Lower lobe of right lung (tissue), 2 donors: Measurements from ENCODE around the gene OR51B6. TPM values are rescaled to one million over a fixed set of nuclear protein-coding genes. Genes with fewer than 3 reads are reported as not detected.

ENCODE experiments used
- ATAC-seq, 2 donors: fragments of 200-7000 bp; cut with Tn5 transposase; one replicate each; pipeline ENCODE4 v1.9.1; 2020 to 2022; ENCODE audit warnings: mild to moderate bottlenecking in 2 of 2, moderate library complexity in 2 of 2
- DNase-seq: peaks from one replicate; pipeline ENCODE4 v3.0.0-alpha.2; 2020
- H3K27ac ChIP-seq: fragments of 200-600 bp; one replicate; pipeline ENCODE4 v1.8.0; 2022
- H3K27me3 ChIP-seq: fragments of 200-600 bp; one replicate; pipeline ENCODE4 v1.8.0; 2022; ENCODE audit warnings: low read depth
- H3K36me3 ChIP-seq: fragments of 200-600 bp; one replicate; pipeline ENCODE4 v1.8.0; 2022; ENCODE audit warnings: mild to moderate bottlenecking
- H3K4me1 ChIP-seq: fragments of 200-600 bp; one replicate; pipeline ENCODE4 v1.8.0; 2022
- H3K4me3 ChIP-seq: fragments of 200-600 bp; one replicate; pipeline ENCODE4 v1.8.0; 2022; ENCODE audit warnings: mild to moderate bottlenecking
- H3K9me3 ChIP-seq: fragments of 200-600 bp; one replicate; pipeline ENCODE4 v1.8.0; 2022
- intact Hi-C: fragments of 100-400 bp; cut with DNase I; formaldehyde crosslinking; loops from one replicate; pipeline ENCODE4 v1.11.0; 2022
- long read RNA-seq: library from polyadenylated mRNA; unstranded; transcript quantifications from one replicate; pipeline ENCODE4 v2.0.0, GENCODE V29; 2021
- total RNA-seq: library from RNA; stranded (reverse); fragmentation: NEBNext Ultra II Directional; extraction: Animal tissue kit (Norgen Biotek cat#: 25700); gene quantifications from one replicate; pipeline ENCODE4 v1.2.1, GENCODE V29; 2021
- TF ChIP-seq, protein P1 (sequence below): fragments of 200-600 bp; IDR thresholded peaks from one replicate; pipeline ENCODE4 v1.8.0; 2022; ENCODE audit warnings: antibody characterized with exemption, mild to moderate bottlenecking
- donor health status: DM: no; HTN: yes; CAD: no; lungs with severe emphysema.

The OR51B6 gene
- not detected for total RNA-seq
- long read RNA-seq: 0 reads

DNA sequence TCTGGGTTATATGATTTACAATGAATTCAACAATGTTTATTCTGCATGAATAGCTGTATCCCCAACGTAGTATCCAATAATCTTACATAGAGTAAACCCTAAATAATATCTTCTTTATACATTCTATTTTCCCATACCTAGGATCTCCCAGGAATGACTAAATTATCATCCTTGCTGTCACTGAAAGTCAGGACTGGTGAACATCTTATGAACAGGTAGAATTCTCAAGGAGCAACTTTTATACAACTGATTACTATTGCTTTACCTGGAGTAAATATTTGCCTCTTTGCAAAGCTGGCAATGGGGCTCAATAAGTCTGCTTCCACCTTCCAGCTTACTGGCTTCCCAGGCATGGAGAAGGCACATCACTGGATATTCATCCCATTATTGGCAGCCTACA is at the start of gene OR51B6:
Gene OR51B6 (plus strand): TSS at position 301 of the 400 bp plus-strand sequence. CDS start 0 bp downstream, at position 301.
- Histone ChIP-seq H3K4me3 (no peak within 1 kb of the TSS), H3K27ac (no peak within 1 kb of the TSS), H3K27me3 (no peaks in the 10 kb centered on the region), H3K4me1 (no peaks in the 10 kb centered on the region), H3K9me3 (no peaks in the 10 kb centered on the region), H3K36me3 (no peaks in the 10 kb centered on the region)
- TF ChIP-seq, protein P1, sequence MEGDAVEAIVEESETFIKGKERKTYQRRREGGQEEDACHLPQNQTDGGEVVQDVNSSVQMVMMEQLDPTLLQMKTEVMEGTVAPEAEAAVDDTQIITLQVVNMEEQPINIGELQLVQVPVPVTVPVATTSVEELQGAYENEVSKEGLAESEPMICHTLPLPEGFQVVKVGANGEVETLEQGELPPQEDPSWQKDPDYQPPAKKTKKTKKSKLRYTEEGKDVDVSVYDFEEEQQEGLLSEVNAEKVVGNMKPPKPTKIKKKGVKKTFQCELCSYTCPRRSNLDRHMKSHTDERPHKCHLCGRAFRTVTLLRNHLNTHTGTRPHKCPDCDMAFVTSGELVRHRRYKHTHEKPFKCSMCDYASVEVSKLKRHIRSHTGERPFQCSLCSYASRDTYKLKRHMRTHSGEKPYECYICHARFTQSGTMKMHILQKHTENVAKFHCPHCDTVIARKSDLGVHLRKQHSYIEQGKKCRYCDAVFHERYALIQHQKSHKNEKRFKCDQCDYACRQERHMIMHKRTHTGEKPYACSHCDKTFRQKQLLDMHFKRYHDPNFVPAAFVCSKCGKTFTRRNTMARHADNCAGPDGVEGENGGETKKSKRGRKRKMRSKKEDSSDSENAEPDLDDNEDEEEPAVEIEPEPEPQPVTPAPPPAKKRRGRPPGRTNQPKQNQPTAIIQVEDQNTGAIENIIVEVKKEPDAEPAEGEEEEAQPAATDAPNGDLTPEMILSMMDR: no peak
- ATAC-seq: no peak
- DNase-seq: no peak
- intact Hi-C loops: no loop called here

- Histone ChIP-seq H3K27me3 (no peaks in the 10 kb centered on the region), H3K9me3 (no peaks in the 10 kb centered on the region), H3K36me3 (no peaks in the 10 kb centered on the region), H3K4me3 (no peak within 1 kb of the TSS), H3K27ac (no peak within 1 kb of the TSS), H3K4me1 (no peaks in the 10 kb centered on the region)
- DNase-seq (no peak), ATAC-seq (no peak)
- intact Hi-C loops: no loop called here
- TF ChIP-seq, protein P1: no peak
Observed at GRCh38 chr11:5301846-5302245, 49.5 kb upstream of the OR51B6 start, which contains the start of gene OR51B4. TSS of gene OR51B4 (minus strand) at chr11:5301946. CDS start at chr11:5301946, 0 bp downstream.

DNA sequence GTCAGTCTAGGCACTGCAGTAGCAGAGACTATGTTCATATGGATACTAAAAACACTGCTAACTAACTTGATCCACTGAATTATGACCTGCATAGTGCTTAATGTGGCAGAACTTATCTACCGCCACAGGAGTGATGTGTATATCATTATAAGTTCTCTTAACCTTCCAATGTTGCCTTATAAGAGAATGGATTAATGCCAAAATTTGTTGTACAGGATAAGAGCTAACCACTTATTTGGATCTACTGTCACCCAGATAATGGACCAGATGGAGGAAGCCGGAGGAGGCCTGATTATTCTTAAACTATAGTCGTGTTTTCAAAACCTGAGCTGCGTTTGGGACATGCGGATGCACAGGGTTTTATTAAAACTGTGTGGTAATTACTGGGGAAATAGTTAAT is 47.7 kb upstream of the OR51B6 start:
- no peaks in the 10 kb centered on the region for H3K4me1 ChIP-seq
- no peak overlapping the region for H3K4me3 ChIP-seq
- TF ChIP-seq, protein P1: no peak
- no peak overlapping the region for H3K27ac ChIP-seq
- no peaks in the 10 kb centered on the region for H3K27me3 ChIP-seq
- ATAC-seq: no peak
- intact Hi-C loops: no loop called here
- H3K36me3 ChIP-seq: no peaks in the 10 kb centered on the region
- no peak for DNase-seq
- no peaks in the 10 kb centered on the region for H3K9me3 ChIP-seq

- no peak overlapping the region for H3K27ac ChIP-seq
- no peaks in the 10 kb centered on the region for H3K4me1 ChIP-seq
- DNase-seq (no peak), ATAC-seq (no peak)
- no peak overlapping the region for H3K4me3 ChIP-seq
- no peaks in the 10 kb centered on the region for H3K36me3 ChIP-seq
- intact Hi-C loops: no loop called here
- no peaks in the 10 kb centered on the region for H3K9me3 ChIP-seq
- TF ChIP-seq, protein P1: no peak
- no peaks in the 10 kb centered on the region for H3K27me3 ChIP-seq
Observed at GRCh38 chr11:5304046-5304445, 47.3 kb upstream of the OR51B6 start.

DNA sequence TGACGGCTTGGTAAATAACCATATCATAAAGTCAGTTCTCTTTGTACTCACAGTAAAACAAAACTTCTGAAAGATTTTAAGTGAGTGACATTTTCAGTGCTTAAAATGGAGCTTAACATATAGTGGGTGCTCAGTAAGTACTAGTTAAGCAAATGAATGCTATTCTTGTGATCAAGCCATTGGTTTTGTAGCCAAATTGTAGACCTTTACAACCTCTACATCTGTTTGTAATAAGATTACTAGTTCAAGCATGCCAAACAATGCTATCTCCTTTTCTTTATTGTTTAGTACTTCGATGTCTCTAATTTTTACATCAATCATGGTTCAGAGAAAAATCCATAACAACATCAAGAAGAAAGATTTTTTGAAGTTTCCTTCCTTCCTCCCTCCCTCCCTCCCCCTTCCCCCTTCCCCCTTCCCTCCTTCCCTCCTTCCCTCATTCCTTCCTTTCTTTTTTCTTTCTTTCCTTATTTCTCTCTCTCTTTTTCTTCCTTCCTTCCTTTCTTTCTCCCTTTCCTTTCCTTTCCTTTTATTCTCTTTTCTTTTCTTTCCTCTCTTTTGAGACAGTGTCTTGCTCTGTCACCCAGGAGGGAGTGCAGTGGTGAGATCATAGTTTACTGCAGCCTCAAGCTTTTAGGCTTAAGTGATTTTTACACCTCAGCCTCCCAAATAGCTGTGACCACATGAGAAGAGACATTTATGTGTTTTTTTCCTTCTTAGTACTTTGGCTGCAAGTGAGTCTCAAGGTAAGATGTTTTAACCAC is 43.9 kb upstream of the OR51B6 start:
- intact Hi-C loops: no loop called here
- ATAC-seq: no peak

More for the DNA sequence above, 43.9 kb upstream of the OR51B6 start:
- H3K4me1 ChIP-seq: no peaks in the 10 kb centered on the region
- no peaks in the 10 kb centered on the region for H3K27me3 ChIP-seq
- no peaks in the 10 kb centered on the region for H3K36me3 ChIP-seq
- DNase-seq: no peak
- H3K9me3 ChIP-seq: no peaks in the 10 kb centered on the region
- no peak overlapping the region for H3K4me3 ChIP-seq
- H3K27ac ChIP-seq: no peak overlapping the region
- TF ChIP-seq, protein P1: no peak
